HG03196 (cell line): Measurements from ENCODE around the gene ZDHHC14.
"Not testable (repeated sequence)": the region's sequence is repeated elsewhere in the genome, so short reads cannot be mapped to it uniquely, and the experiment has no call there.

Experiments
- ATAC-seq: cut with Tn5 transposase; IDR thresholded peaks from one replicate; pipeline ENCODE4 v1.9.1; 2021; ENCODE audit not compliant: unreplicated experiment

The ZDHHC14 gene

GRCh38 chr6:157561929-157562810 lies 181.2 kb downstream of the ZDHHC14 start:
- ATAC-seq: peak; percentile 31

GRCh38 chr6:157562997-157563396 lies 182.0 kb downstream of the ZDHHC14 start:
- no peak for ATAC-seq

- ATAC-seq: peak; percentile 60
Observed at GRCh38 chr6:157563611-157564284, 182.8 kb downstream of the ZDHHC14 start.

- no peak for ATAC-seq
Observed at GRCh38 chr6:157568702-157569101, 187.7 kb downstream of the ZDHHC14 start.

GRCh38 chr6:157569543-157569942 lies 188.6 kb downstream of the ZDHHC14 start:
- ATAC-seq: peak; percentile 37

- no peak for ATAC-seq
Observed at GRCh38 chr6:157570104-157570503, 189.1 kb downstream of the ZDHHC14 start.

- ATAC-seq: no peak
Observed at GRCh38 chr6:157570752-157571151, 189.8 kb downstream of the ZDHHC14 start.

- peak; percentile 44 for ATAC-seq
Observed at GRCh38 chr6:157571269-157571668, 190.3 kb downstream of the ZDHHC14 start.

- no peak for ATAC-seq
Observed at GRCh38 chr6:157571950-157572349, 191.0 kb downstream of the ZDHHC14 start.

- ATAC-seq: no peak
Observed at GRCh38 chr6:157574851-157575424, 193.9 kb downstream of the ZDHHC14 start.

- no peak for ATAC-seq
Observed at GRCh38 chr6:157575436-157576145, 194.6 kb downstream of the ZDHHC14 start.

- ATAC-seq: not testable (repeated sequence)
Observed at GRCh38 chr6:157576991-157577390, 196.0 kb downstream of the ZDHHC14 start.

GRCh38 chr6:157578527-157578926 lies 197.5 kb downstream of the ZDHHC14 start:
- ATAC-seq: not testable (repeated sequence)

GRCh38 chr6:157579467-157580031 lies 198.6 kb downstream of the ZDHHC14 start:
- ATAC-seq: no peak

- no peak for ATAC-seq
Observed at GRCh38 chr6:157584036-157584435, 203.0 kb downstream of the ZDHHC14 start.

GRCh38 chr6:157585274-157586087 lies 204.5 kb downstream of the ZDHHC14 start:
- ATAC-seq: no peak

GRCh38 chr6:157586088-157586414 lies 205.1 kb downstream of the ZDHHC14 start:
- no peak for ATAC-seq

- ATAC-seq: no peak
Observed at GRCh38 chr6:157586476-157587126, 205.6 kb downstream of the ZDHHC14 start.

GRCh38 chr6:157587127-157587926 lies 206.3 kb downstream of the ZDHHC14 start:
- ATAC-seq: no peak
